Measurements from ENCODE around the gene MAP7D2. TPM values are rescaled to one million over a fixed set of nuclear protein-coding genes. Genes with fewer than 3 reads are reported as not detected.

MAP7D2 gene
- total RNA-seq, 1 experiment from 2014 or later = 7.6 TPM

GRCh38 chrX:20015945-20016615 lies 100.6 kb downstream of the MAP7D2 start:
- H3K27ac ChIP-seq (ENCODE audit: low read length) = no peak overlapping the region
- H3K4me3 ChIP-seq (ENCODE audit: low read depth in 2 of 2, low read length in 2 of 2) = no peak overlapping the region
- ATAC-seq = no peak
- BruUV-seq (replicated peaks) = no TSS peak
- H3K27me3 ChIP-seq (ENCODE audit: control insufficient read depth, insufficient read depth, low read length) = no peaks in the 10 kb centered on the region
- CTCF ChIA-PET = no interaction called here
- POLR2A ChIA-PET = no interaction called here
- no peaks in the 10 kb centered on the region for H3K9me3 ChIP-seq (ENCODE audit: control insufficient read depth, insufficient read depth, low read depth, low read length)
- TF ChIP-seq CTCF (IDR thresholded peaks at IDR 0.05) = no peak
- no peak for TF ChIP-seq SIN3A (IDR thresholded peaks at IDR 0.05; ENCODE audit: borderline replicate concordance, insufficient read depth, low read depth, low read length)
- no peak for TF ChIP-seq REST (IDR thresholded peaks at IDR 0.05; ENCODE audit: insufficient read depth in 1 of 2, low read depth in 2 of 2, low read length in 1 of 2)
- TF ChIP-seq TCF7L2 (IDR thresholded peaks at IDR 0.05; ENCODE audit: low read depth, low read length) = no peak
- no peak for TF ChIP-seq POLR2AphosphoS5 (IDR thresholded peaks at IDR 0.05; ENCODE audit: low read depth, low read length)
- DNase-seq (ENCODE audit: low read depth, low spot score) = no peak
- no peaks in the 10 kb centered on the region for H3K36me3 ChIP-seq (ENCODE audit: control insufficient read depth, insufficient read depth, low read length)
- in situ Hi-C loops (cut with HindIII; ENCODE audit: low pct_unique_long_range_greater_than_20kb, low sequenced_read_pairs) = no loop called here
- intact Hi-C loops (cut with micrococcal nuclease; ENCODE audit: unreplicated experiment) = no loop called here
- no peaks in the 10 kb centered on the region for H3K4me1 ChIP-seq (ENCODE audit: control insufficient read depth, insufficient read depth, low read length)

- H3K9me3 ChIP-seq (ENCODE audit: control insufficient read depth, insufficient read depth, low read depth, low read length) = no peaks in the 10 kb centered on the region
- in situ Hi-C loops (cut with HindIII; ENCODE audit: low pct_unique_long_range_greater_than_20kb, low sequenced_read_pairs) = no loop called here
- intact Hi-C loops (cut with micrococcal nuclease; ENCODE audit: unreplicated experiment) = no loop called here
- TF ChIP-seq POLR2AphosphoS5 (IDR thresholded peaks at IDR 0.05; ENCODE audit: low read depth, low read length) (no peak), SIN3A (IDR thresholded peaks at IDR 0.05; ENCODE audit: borderline replicate concordance, insufficient read depth, low read depth, low read length) (no peak), CTCF (IDR thresholded peaks at IDR 0.05) (no peak), TCF7L2 (IDR thresholded peaks at IDR 0.05; ENCODE audit: low read depth, low read length) (no peak), REST (IDR thresholded peaks at IDR 0.05; ENCODE audit: insufficient read depth in 1 of 2, low read depth in 2 of 2, low read length in 1 of 2) (no peak)
- H3K27me3 ChIP-seq (ENCODE audit: control insufficient read depth, insufficient read depth, low read length) = no peaks in the 10 kb centered on the region
- no peak for DNase-seq (ENCODE audit: low read depth, low spot score)
- H3K4me1 ChIP-seq (ENCODE audit: control insufficient read depth, insufficient read depth, low read length) = no peaks in the 10 kb centered on the region
- H3K27ac ChIP-seq (ENCODE audit: low read length) = no peak overlapping the region
- no peak for ATAC-seq
- ChIA-PET POLR2A (no interaction called here), CTCF (no interaction called here)
- H3K4me3 ChIP-seq (ENCODE audit: low read depth in 2 of 2, low read length in 2 of 2) = no peak overlapping the region
- no peaks in the 10 kb centered on the region for H3K36me3 ChIP-seq (ENCODE audit: control insufficient read depth, insufficient read depth, low read length)
- BruUV-seq (replicated peaks) = no TSS peak
These were observed 101.3 kb downstream of the MAP7D2 start for GRCh38 chrX:20015422-20015821.

All from Panc1 (cell line).